Ovary (tissue), 9 donors: ENCODE results near the gene LRP10. TPM values are rescaled to one million over a fixed set of nuclear protein-coding genes. Genes with fewer than 3 reads are reported as not detected.

Experiments
- DNase-seq, 5 donors: peaks; one replicate each; pipeline ENCODE4 v3.0.0-alpha.2; 2019 to 2020
- H3K27ac ChIP-seq, 2 donors: fragments of 200-600 bp; one replicate each; pipeline versions ENCODE4 v1.5.1 to v1.8.0; 2019 to 2022
- H3K27me3 ChIP-seq: fragments of 200-600 bp; one replicate; pipeline ENCODE4 v1.8.0; 2022
- H3K36me3 ChIP-seq: fragments of 200-600 bp; sonication (generic); one replicate; pipeline ENCODE4 v1.5.1; 2019
- H3K4me1 ChIP-seq: one replicate; pipeline ENCODE4 v1.8.1; 2013; ENCODE audit warnings: mild to moderate bottlenecking, moderate library complexity; ENCODE audit not compliant: insufficient read depth
- H3K4me3 ChIP-seq: fragments of 200-600 bp; sonication (generic); one replicate; pipeline ENCODE4 v1.5.1; 2017
- H3K9me3 ChIP-seq, 2 donors: fragments of 200-600 bp in 1 of 2; sonication (generic) in 1 of 2; one replicate each; pipeline versions ENCODE4 v1.5.1 to v1.8.1; 2013 to 2019; ENCODE audit warnings: mild to moderate bottlenecking in 1 of 2, moderate library complexity in 1 of 2
- CTCF ChIP-seq, 3 donors: fragments of 450-650 bp in 2 of 3; fragments of 200-600 bp in 1 of 3; IDR thresholded peaks; one replicate each; pipeline versions ENCODE4 v1.5.1 to v1.8.0; 2016 to 2022; ENCODE audit warnings: antibody characterized with exemption in 3 of 3, mild to moderate bottlenecking in 1 of 3
- EP300 ChIP-seq: sonication (generic); formaldehyde crosslinking; IDR thresholded peaks from one replicate; pipeline ENCODE4 v1.6.1; 2017; ENCODE audit warnings: antibody characterized with exemption
- POLR2A ChIP-seq: fragments of 450-650 bp; IDR thresholded peaks from one replicate; pipeline ENCODE4 v1.6.1; 2017; ENCODE audit warnings: antibody characterized with exemption, mild to moderate bottlenecking, moderate library complexity
- WGBS, 3 donors: extraction: QIAGEN DNeasy Blood & Tissue Kit in 1 of 3; methylation state at CpG; one replicate each; pipeline versions ENCODE4 v1.1.5 to v1.1.7; 2013 to 2017; 5-methylcytosine and 5-hydroxymethylcytosine counted together
- intact Hi-C, 4 donors: fragments of 100-400 bp; cut with DNase I; formaldehyde crosslinking; loops; one replicate each; pipeline versions ENCODE4 v1.11.0 to v1.15.1; 2022 to 2023
- polyA plus RNA-seq, 2 donors: library from polyadenylated mRNA; stranded (reverse); fragments of 200-250 nt in 1 of 2; fragments of 350-450 nt in 1 of 2; fragmentation: Illumina TruSeq in 1 of 2; extraction: RNeasy Lipid Tissue Mini Kit (QIAGEN cat#74804) in 1 of 2; gene quantifications; one replicate each; pipeline ENCODE4 v1.2.3, GENCODE V29; 2013 to 2014
- total RNA-seq, 7 donors: library from RNA; depleted of rRNA in 2 of 7; stranded (reverse); fragments of >200 nt in 2 of 7; fragmentation: NEBNext Ultra II Directional in 3 of 7; extraction: Animal tissue kit (Norgen Biotek cat#: 25700) in 3 of 7; gene quantifications; one replicate each; pipeline versions ENCODE4 v1.1.0 to v1.2.4, GENCODE V29; 2016 to 2023
- donor health status: DM: no; HTN: no; CAD: no; lungs with moderate emphysema.
- donor health status: DM: no; HTN: no; CAD: no.
- donor health status: Bipolar disorder and iron deficiency.
- donor health status: DM: yes; HTN: yes; CAD: no.
- donor health status: DM: no; HTN: no; CAD: no.
- donor health status: DM: yes; HTN: yes; CAD: no.

Gene LRP10
- total and polyA plus RNA-seq, 9 donors = 32.4 to 122 (median 94.0) TPM

- no peak for DNase-seq
- H3K4me3 ChIP-seq = no peak overlapping the region
Measured at GRCh38 chr14:22892488-22892887, 20.9 kb downstream of the LRP10 start.

GRCh38 chr14:22893706-22894105 lies 22.2 kb downstream of the LRP10 start:
- intact Hi-C loops = no loop called here
- H3K27ac ChIP-seq = no peak overlapping the region
- no peaks in the 10 kb centered on the region for H3K27me3 ChIP-seq
- 75 to 81% (median 77%) methylated on average over 4 of the region's 4 CpGs for WGBS, 3 donors
- DNase-seq = no peak
- TF ChIP-seq CTCF (IDR thresholded peaks at IDR 0.05) (no peak), EP300 (no peak)
- no peak overlapping the region for H3K4me3 ChIP-seq
- H3K36me3 ChIP-seq = no peaks in the 10 kb centered on the region
- H3K9me3 ChIP-seq = no peaks in the 10 kb centered on the region
- no peaks in the 10 kb centered on the region for H3K4me1 ChIP-seq

More at GRCh38 chr14:22892488-22892887, 20.9 kb downstream of the LRP10 start:
- intact Hi-C loops = no loop called here
- Histone ChIP-seq H3K27ac (no peak overlapping the region), H3K4me1 (peaks cover 6% of the 10 kb centered on the region), H3K36me3 (no peaks in the 10 kb centered on the region), H3K27me3 (no peaks in the 10 kb centered on the region), H3K9me3 (no peaks in the 10 kb centered on the region)
- 79 to 88% (median 83%) methylated on average over 7 of the region's 7 CpGs for WGBS, 3 donors
- TF ChIP-seq CTCF (IDR thresholded peaks at IDR 0.05) (no peak), POLR2A (no peak), EP300 (no peak)

DNA sequence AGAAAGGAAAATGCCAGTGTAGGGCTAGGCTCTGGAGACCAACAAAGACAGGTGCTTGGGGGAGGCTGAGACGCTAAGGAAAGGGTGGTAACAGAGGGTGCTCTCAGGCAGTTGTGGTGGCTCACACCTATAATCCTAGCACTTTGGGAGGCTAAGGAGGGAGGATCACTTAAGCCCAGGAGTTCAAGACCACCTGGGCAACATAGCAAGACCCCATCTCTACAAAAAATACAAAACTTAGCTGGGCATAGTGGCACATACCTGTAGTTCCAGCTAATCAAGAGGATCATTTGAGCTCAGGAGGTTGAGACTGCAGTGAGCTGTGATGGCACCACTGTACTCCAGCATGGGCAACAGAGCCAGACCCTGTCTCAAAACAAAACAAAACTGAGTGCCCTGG lies 23.9 kb downstream of the LRP10 start:
- DNase-seq = no peak

GRCh38 chr14:22896356-22896755 lies 24.8 kb downstream of the LRP10 start:
- intact Hi-C loops = no loop called here
- H3K27ac ChIP-seq = no peak overlapping the region

More for the DNA sequence above, 23.9 kb downstream of the LRP10 start:
- Histone ChIP-seq H3K4me3 (no peak overlapping the region), H3K27me3 (no peaks in the 10 kb centered on the region), H3K36me3 (no peaks in the 10 kb centered on the region), H3K27ac (no peak overlapping the region), H3K4me1 (peaks cover 1% of the 10 kb centered on the region), H3K9me3 (no peaks in the 10 kb centered on the region)
- WGBS, 3 donors = 89 to 100% (median 98%) methylated on average over 1 of the region's 1 CpG
- intact Hi-C loops = no loop called here
- TF ChIP-seq POLR2A (no peak), CTCF (IDR thresholded peaks at IDR 0.05) (no peak), EP300 (no peak)

More at GRCh38 chr14:22896356-22896755, 24.8 kb downstream of the LRP10 start:
- H3K36me3 ChIP-seq = no peaks in the 10 kb centered on the region
- WGBS, 3 donors = 23 to 36% (median 25%) methylated on average over 5 of the region's 5 CpGs
- H3K27me3 ChIP-seq = no peaks in the 10 kb centered on the region
- no peaks in the 10 kb centered on the region for H3K9me3 ChIP-seq
- peaks cover 1% of the 10 kb centered on the region for H3K4me1 ChIP-seq
- TF ChIP-seq CTCF (IDR thresholded peaks at IDR 0.05) (no peak), POLR2A (no peak), EP300 (no peak)
- DNase-seq = no peak
- no peak overlapping the region for H3K4me3 ChIP-seq
